Fibroblast of pulmonary artery (primary cell): ENCODE data around the gene ZBTB4.

Experiments used
- DNase-seq: peaks from one replicate; pipeline ENCODE4 v3.0.0-alpha.2; 2010; ENCODE audit warnings: low read depth
- H3K4me3 ChIP-seq: replicated peaks from 2 replicates; pipeline ENCODE4 v1.5.1; 2011; ENCODE audit warnings: low read depth, mild to moderate bottlenecking, control low read depth, low read length, moderate library complexity
- CTCF ChIP-seq: IDR thresholded peaks from 2 replicates; pipeline ENCODE4 v1.5.1; 2011; ENCODE audit warnings: mild to moderate bottlenecking, control low read depth, low read length, inconsistent platforms; ENCODE audit errors: missing control alignments

The ZBTB4 gene, protein sequence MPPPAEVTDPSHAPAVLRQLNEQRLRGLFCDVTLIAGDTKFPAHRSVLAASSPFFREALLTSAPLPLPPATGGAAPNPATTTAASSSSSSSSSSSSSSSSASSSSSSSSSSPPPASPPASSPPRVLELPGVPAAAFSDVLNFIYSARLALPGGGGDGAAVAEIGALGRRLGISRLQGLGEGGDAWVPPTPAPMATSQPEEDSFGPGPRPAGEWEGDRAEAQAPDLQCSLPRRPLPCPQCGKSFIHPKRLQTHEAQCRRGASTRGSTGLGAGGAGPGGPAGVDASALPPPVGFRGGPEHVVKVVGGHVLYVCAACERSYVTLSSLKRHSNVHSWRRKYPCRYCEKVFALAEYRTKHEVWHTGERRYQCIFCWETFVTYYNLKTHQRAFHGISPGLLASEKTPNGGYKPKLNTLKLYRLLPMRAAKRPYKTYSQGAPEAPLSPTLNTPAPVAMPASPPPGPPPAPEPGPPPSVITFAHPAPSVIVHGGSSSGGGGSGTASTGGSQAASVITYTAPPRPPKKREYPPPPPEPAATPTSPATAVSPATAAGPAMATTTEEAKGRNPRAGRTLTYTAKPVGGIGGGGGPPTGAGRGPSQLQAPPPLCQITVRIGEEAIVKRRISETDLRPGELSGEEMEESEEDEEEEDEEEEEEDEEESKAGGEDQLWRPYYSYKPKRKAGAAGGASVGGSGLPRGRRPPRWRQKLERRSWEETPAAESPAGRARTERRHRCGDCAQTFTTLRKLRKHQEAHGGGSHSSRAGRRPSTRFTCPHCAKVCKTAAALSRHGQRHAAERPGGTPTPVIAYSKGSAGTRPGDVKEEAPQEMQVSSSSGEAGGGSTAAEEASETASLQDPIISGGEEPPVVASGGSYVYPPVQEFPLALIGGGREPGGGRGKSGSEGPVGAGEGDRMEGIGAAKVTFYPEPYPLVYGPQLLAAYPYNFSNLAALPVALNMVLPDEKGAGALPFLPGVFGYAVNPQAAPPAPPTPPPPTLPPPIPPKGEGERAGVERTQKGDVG

DNA sequence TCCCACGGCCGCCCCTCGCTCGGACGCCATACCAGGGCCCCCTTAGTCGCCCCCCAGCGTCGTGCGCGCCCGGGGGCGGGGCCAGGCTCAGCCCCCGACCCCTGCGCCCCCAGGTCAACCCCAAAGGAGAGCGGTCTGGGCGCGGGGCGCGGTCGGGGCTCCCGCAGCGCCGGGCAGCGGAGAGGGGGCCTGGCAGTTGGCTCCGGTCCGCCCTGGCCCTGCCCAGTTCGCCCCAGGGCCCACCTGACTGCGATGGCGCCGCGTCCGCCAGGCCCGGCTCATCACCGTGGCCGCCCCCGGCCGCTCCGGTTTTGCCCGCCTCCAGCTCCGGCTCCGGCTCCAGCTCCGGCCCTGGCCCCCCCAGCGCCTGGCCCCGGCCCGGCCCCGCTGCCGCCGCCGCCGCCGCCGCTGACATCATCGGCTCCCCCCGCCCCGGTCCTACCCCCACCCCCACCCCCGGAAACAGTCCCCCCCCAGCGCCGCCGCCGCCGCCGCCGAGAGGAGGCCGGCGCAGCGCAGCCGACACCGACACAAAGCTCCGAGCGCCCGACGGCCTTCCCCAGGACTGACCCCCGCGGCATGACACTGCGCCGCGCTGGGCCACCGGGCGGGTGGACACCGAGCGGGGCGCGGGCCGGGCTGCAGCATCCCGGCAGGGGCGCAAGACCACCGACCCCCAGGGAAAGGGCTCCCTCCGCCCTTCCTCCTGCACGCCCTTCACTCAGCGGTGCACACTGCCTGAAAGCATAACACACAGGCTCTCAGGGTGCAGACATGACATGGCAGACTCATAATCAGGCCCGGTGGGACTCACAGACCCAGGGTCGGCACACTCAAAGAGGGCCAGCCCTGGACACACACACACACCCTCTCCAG lies at the start of gene ZBTB4:
TSS of gene ZBTB4 (minus strand) at position 419 of the 876 bp plus-strand sequence. CDS start 12,830 bp downstream, outside the sequence.
- DNase-seq: no peak
- no peak for TF ChIP-seq CTCF
- peak within 1 kb of the TSS; percentile 71 for H3K4me3 ChIP-seq

DNA sequence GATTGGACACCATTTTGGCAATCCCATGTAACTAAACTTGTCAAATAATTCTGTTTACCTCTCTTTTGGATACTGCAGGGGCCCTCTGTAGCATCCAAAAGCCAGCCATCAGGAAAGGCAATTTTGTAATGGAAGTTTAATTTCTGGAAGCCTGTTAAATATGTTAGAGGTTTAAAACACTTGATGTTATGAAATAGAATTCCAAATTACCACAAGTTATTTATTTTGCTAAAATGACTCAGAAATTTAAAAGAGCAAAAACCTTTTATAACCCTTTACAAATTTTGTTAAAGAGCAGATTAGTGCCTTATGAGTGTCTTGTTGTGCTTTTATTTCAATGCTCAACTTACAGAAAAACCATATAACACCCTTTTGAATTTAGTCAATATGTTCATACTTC lies 49.4 kb upstream of the ZBTB4 start:
- DNase-seq: no peak
- no peak overlapping the region for H3K4me3 ChIP-seq
- no peak for TF ChIP-seq CTCF

GRCh38 chr17:7523033-7523432 lies 43.6 kb upstream of the ZBTB4 start:
- DNase-seq: peak; percentile 36
- peak; percentile 47 for TF ChIP-seq CTCF
- no peak overlapping the region for H3K4me3 ChIP-seq

DNA sequence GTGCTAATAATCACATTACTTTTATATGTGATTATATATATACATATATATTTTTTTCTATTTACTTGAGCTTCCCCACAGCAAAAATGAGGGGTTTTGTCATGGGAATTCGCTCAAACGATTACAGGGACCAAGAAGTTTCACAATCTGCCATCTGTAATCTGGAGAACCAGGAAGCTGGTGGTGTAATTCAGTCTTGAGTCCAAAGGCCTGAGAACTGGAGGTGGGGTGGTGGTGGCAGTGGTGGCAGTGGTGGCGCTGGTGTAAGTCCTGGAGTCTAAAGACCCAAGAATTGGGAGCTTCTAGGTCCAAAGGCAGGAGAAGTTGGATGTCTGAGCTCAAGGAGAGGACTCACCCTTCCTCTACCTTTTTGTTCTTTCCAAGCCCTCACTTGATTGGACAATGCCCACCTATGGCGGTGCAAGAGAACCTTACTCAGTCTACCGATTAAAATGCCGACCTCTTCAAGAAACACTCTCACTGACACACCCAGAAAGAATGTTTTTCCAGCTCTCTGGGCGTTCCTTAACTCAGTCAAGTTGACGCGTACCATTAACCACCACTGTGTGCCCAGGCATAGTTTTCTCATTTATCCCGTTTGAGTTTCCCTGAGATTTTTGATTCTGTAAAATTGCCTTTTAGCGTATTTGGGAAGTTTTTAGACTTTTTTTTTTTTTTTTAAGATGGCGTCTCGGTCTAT lies 36.6 kb upstream of the ZBTB4 start:
- TF ChIP-seq CTCF: no peak
- DNase-seq: peak; percentile 23

GRCh38 chr17:7513850-7514419 lies 34.5 kb upstream of the ZBTB4 start:
- no peak overlapping the region for H3K4me3 ChIP-seq
- no peak for TF ChIP-seq CTCF
- DNase-seq: no peak

More for the DNA sequence above, 36.6 kb upstream of the ZBTB4 start:
- no peak overlapping the region for H3K4me3 ChIP-seq
